GM21360 (cell line): Measurements from ENCODE around the gene ADAMTS8.
"Not testable (repeated sequence)": the region's sequence is repeated elsewhere in the genome, so short reads cannot be mapped to it uniquely, and the experiment has no call there.

Experiments
- ATAC-seq: cut with Tn5 transposase; IDR thresholded peaks from one replicate; pipeline ENCODE4 v1.9.1; 2021; ENCODE audit warnings: mild to moderate bottlenecking, moderate library complexity; ENCODE audit not compliant: unreplicated experiment

Gene ADAMTS8

DNA sequence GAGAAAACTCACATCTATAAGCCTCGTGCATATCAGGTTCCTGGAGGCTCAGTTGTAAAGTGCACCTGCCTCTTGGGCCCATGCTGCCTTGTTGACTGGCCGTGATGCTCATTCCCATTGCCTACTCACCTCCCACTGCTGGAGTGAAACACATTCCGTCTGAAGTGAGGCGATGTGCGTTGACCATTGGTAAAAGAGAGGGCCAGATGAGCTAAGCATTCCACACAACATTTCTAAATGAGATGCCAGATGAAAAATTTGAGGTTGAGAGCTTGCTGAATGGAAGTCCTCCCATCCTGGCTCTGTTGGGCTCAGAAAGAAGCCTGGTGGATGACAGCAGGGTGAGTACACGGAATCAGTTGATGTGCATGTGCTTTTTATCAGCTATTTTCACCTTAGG lies 11.5 kb upstream of the ADAMTS8 start:
- ATAC-seq: no peak

DNA sequence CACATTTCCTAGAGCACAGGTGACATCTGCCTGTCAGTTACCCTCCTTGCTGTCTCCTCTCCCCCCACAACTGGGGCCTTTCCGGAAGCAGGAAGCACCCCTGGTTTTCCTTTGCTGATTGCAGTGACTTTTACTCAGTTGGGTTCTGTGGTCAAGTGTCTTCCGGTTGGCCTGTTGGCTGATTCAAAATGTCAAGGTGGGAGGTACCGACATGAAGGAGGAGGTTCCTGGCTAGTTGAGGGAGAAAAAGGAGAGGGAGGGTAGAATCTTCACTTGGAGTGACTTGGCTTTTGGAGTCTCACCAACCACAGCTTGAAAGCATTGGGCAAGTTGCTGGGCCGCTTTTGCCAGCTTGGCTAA lies 10.7 kb upstream of the ADAMTS8 start:
- no peak for ATAC-seq

DNA sequence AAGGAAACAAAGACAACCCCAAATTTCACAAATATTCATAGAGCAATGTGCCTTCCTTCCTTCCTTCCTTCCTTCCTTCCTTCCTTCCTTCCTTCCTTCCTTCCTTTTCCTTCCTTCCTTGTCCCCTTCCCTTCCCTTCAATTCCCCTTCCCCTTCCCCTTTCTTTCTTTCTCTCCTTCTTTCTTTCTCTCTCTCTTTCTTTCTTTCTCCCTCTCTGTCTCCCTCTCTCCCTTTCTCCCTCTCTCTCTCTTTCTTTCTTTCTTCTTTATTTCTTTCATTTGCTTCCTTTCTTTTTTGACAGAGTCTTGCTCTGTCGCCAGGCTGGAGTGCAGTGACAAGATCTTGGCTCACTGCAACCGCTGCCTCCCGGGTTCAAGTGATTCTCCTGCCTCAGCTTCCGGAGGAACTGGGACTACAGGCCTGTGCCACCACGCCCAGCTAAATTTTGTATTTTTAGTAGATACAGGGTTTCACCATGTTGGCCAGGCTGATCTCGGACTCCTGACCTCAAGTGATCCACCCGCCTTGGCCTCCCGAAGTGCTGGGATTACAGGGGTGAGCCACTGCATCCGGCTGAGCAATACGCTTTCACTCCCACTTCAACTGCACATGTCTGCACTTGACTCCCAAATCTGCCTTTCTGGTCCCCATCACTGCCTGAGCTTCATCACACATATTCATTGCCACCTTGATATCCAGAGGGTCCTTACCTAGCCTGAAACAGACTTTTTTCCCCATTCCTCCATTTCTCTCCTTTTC lies 10.2 kb upstream of the ADAMTS8 start:
- ATAC-seq: not testable (repeated sequence)

DNA sequence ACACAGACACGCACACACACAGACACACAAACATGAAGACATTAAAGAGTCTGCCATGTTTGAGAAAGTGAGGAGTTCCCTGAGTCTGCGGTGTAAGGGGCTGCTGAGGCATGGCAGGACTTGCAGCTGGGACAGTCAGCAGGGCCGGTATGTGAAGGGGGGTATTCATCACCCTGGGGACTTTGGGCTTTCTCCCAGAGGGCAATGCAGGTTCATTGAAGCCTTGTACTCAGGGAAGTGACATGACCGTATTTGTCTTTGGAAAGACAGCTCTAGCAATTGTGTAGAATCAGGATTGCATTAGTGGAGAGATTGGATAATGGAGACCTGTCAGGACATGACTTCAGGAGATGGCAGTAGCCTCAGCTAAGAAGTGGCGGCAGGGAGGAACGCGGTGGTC lies 9.4 kb upstream of the ADAMTS8 start:
- no peak for ATAC-seq

DNA sequence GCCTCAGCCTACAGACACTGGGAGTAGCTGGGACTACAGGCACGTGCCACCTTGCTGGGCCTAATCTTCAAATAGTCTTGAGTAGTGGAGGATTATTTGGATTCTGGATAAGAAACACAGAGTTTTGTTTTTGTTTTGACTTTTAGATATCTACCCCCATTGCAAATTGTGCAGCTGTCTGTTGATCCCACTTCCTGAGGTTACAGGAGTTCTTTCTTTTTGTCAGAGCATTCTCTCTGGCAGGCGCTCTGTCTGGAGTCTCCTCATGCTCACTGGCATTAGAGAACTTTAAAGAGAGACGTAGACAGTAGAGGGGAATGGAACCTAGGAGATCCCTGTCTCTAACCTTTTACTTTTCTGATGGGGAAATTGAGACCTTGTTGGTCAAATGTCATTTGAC lies 7.8 kb upstream of the ADAMTS8 start:
- no peak for ATAC-seq

- ATAC-seq: no peak
Measured at GRCh38 chr11:130435671-130436070, 7.3 kb upstream of the ADAMTS8 start.

- ATAC-seq: peak; percentile 80
Measured at GRCh38 chr11:130434521-130435223, 6.3 kb upstream of the ADAMTS8 start.

DNA sequence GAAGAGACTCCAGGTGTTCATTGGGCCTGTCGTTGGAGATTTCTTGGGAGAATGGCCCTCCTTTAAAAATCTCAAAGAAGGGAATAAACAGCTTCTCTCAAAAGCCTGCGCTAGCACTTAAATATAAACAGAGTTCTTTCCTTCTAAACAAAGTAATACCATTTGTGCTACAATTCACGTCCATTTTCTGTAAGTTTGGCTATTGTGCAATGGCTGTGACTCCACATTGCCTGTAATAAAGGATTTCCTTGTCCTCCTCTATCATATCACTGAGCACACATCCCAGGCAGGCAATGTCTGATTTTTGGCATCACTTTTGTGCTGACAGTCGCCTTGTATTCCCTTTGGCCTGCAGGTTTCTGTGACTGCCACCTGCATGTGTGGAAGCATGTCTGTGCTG lies 4.9 kb upstream of the ADAMTS8 start:
- no peak for ATAC-seq

- no peak for ATAC-seq
Measured at GRCh38 chr11:130431801-130432200, 3.4 kb upstream of the ADAMTS8 start.

DNA sequence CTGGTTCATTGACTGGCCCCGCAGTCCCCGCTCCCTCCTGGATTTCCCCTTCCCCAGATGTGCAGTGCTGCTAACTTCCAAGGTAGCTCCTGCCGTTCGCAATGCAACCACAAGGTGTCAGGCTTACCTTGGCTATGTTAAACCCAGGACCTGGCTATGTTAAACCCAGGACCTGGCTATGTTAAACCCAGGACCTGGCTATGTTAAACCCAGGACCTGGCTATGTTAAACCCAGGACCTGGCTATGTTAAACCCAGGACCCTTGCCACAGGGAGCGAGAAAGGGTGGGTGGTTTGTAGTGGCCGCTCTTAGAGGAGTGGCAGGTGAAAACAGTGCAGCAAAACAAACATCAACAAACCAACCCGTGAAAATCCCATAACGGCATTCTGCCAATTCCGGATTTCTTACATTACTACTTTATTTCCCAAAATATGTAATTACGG lies 2.9 kb upstream of the ADAMTS8 start:
- peak; percentile 62 for ATAC-seq

- no peak for ATAC-seq
Measured at GRCh38 chr11:130429983-130430382, 1.6 kb upstream of the ADAMTS8 start.

GRCh38 chr11:130429120-130429681 lies 792 bp upstream of the ADAMTS8 start:
- no peak for ATAC-seq

GRCh38 chr11:130427581-130428315 lies 661 bp downstream of the ADAMTS8 start:
- ATAC-seq: no peak

- ATAC-seq: no peak
Measured at GRCh38 chr11:130426837-130427341, 1.5 kb downstream of the ADAMTS8 start.

DNA sequence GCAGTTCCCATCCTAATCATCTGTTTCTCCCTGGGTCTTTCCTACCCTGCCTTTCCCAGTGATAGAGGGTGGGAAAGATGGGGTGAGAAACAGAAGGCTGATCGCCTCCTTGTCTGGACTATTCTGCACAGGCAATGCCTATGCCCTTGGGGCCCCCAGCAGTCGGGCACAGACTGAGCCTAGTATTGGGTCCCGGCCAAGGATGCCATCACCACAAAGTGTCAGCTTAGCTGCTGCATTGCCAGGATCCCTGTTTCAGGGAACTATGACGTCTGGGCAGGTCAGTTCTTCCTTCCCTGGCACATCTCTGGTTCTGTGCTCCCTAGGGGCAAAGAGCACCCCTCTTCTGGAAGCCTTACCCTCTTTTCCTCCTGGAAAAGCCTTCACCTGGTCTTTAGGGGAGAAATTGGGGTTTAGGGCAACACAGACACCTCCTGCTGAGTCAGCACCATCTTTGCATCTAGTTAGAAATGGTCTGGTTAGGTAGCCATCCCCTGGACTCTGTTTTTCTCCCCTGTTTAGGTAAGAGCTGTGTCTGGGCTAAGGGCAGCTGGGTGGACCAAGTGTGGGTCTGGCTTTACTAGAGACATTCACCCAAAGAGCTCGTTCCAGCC lies 2.1 kb downstream of the ADAMTS8 start:
- ATAC-seq: no peak

GRCh38 chr11:130425156-130425555 lies 3.3 kb downstream of the ADAMTS8 start:
- no peak for ATAC-seq

DNA sequence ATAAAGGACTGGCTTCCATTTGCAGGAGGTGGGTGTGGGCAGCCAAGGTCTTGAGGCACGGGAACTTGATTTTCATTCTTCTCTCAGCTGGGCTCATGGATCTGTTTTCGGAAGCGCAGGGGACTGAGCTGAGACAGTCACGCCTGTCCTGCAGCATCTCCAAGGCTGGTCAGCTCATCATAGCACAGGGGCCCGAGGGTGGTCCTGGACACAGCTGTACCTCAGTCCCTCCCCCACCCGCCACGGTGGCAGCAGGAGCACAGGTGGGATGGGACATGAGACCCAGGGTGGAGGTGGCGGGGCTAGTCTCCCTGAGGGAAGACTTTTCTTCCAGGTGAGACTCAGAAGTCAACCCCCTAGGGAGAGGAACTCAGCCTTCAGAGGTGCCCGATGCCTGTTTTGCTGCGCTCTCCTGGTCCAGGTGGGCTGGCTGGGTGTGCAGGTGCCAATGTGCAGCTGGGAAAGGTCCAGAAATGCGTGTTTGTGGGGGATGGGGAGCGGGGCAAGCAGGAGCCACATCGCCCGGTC lies 3.7 kb downstream of the ADAMTS8 start:
- ATAC-seq: no peak

DNA sequence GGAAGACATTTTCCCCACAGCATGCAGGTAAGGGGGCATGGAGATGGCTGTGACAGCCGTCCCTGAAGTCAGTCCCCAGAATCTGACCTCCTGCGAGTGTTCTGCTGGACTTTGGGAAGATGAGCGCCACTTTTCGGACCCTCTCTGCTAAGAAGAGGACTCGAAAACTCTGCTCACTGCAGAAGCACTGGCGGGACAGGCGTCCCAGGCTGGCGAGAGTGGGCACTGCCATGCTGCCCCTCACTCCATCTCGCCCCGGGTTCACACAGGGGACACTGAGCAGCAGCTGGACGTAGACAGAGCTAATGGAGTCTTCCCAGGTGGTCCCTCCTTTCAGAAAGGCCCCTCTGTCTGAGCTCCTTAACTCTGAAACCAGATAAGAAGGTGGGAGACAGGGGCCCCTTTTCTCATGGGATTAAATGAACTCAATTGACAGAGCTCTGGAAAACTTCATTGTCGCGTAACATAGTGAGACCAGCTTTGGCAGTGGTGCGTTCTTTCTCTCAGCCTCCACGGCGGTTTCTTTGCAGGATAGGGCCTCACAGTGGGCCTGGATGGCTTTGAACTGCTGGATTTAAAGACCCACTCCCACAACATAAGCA lies 4.8 kb downstream of the ADAMTS8 start:
- no peak for ATAC-seq

DNA sequence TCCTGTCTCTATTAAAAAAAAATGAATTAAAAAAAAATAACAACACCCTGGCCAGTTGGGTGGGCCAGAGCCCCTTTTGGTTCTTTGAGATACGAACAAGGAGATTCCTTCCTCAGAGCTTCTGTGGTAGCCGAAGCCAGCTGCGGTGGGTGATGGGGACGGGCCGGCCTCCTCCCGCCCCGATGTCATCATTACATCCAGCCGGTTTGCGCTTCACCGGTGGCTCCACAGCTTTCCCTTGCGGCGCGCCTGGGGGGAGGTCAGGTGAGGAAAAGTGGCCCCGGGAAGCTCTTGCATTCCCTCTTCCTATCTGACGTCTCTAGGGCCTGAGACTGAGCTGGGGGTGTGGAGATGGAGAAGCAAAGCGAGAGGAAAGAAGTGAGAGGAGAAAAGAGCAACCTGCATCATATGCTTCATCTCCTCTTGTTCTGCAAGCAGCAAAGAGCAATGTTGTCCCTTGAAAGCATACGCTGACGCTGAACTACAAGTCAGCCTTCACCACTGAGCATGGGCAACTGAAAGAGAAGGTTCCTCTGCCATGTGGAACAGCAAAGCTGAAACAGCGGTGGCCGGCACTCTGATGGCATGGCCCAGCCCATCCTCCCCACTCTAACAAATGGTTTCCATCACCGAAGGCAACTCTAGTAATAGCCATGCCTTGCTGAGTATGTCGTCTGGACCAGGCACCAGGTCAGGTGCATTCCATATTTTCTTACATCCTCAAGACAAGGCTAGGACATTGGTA lies 6.0 kb downstream of the ADAMTS8 start:
- no peak for ATAC-seq

GRCh38 chr11:130421697-130422096 lies 6.7 kb downstream of the ADAMTS8 start:
- no peak for ATAC-seq
